ENCODE results near the gene KCNIP1. TPM values are rescaled to one million over a fixed set of nuclear protein-coding genes. Genes with fewer than 3 reads are reported as not detected.
A peak's percentile ranks its signal among the peaks of the same experiment; 100 is the strongest.
"Not testable (repeated sequence)": the region's sequence is repeated elsewhere in the genome, so short reads cannot be mapped to it uniquely, and the experiment has no call there.

The KCNIP1 gene
- polyA plus RNA-seq, 1 donor, result 2.8 TPM

DNA sequence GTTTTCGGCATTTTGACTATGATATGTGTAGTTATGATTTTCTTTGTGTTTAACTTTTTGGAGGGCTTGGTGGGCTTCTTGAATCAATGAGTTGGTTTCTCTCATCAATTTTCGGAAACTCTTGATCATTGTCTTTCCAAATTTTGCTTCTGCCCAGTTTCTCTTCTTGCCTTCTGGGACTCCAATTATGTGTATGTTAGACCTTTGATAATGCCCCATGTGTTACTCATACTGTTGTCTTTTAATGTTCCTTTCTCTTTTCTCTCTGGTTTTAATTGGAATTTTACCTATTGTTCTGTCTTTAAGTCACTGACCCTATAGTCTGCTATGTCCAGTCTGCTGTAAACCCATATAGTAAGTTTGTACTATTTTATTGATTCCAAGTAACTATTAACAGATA lies 41.5 kb downstream of the KCNIP1 start:
- Histone ChIP-seq H3K27ac (ENCODE audit: low read length) (no peak overlapping the region), H3K27me3 (ENCODE audit: control insufficient read depth, insufficient read depth, low read length) (no peaks in the 10 kb centered on the region), H3K36me3 (ENCODE audit: control insufficient read depth, insufficient read depth, low read length) (no peaks in the 10 kb centered on the region), H3K9me3 (ENCODE audit: control insufficient read depth, low read depth, low read length) (no peaks in the 10 kb centered on the region), H3K4me1 (ENCODE audit: control insufficient read depth, insufficient read depth, low read length) (no peaks in the 10 kb centered on the region), H3K4me3 (ENCODE audit: low read length) (no peak overlapping the region)
- DNase-seq, result no peak
- WGBS (ENCODE audit: insufficient coverage, low lambda C conversion rate), result 100% methylated on average over 1 of the region's 2 CpGs

DNA sequence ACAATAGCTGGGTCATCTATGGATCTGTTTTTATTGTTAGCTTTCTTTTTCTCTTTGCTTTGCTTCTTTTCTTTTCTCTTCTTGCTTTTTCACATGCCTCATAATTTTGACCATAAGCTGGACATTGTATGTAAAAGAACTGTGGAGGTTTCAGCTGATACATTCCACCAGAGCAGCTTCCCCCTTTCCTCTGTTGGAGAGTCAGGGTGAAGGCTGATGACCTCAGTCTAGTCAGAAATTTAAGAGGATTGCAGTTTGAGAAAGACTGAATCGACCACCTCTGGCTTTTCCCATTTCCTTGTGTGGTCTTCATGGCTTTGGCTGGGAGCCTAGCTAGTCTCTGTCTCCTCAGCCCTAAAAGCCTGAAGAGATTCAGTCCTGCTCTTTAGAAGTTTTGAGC lies 42.0 kb downstream of the KCNIP1 start:
- Histone ChIP-seq H3K27me3 (ENCODE audit: control insufficient read depth, insufficient read depth, low read length) (no peaks in the 10 kb centered on the region), H3K36me3 (ENCODE audit: control insufficient read depth, insufficient read depth, low read length) (no peaks in the 10 kb centered on the region), H3K9me3 (ENCODE audit: control insufficient read depth, low read depth, low read length) (no peaks in the 10 kb centered on the region), H3K4me3 (ENCODE audit: low read length) (no peak overlapping the region), H3K27ac (ENCODE audit: low read length) (no peak overlapping the region), H3K4me1 (ENCODE audit: control insufficient read depth, insufficient read depth, low read length) (no peaks in the 10 kb centered on the region)
- DNase-seq, result no peak
- WGBS (ENCODE audit: insufficient coverage, low lambda C conversion rate), result no CpG with 5 or more reads among the region's 1 CpG

DNA sequence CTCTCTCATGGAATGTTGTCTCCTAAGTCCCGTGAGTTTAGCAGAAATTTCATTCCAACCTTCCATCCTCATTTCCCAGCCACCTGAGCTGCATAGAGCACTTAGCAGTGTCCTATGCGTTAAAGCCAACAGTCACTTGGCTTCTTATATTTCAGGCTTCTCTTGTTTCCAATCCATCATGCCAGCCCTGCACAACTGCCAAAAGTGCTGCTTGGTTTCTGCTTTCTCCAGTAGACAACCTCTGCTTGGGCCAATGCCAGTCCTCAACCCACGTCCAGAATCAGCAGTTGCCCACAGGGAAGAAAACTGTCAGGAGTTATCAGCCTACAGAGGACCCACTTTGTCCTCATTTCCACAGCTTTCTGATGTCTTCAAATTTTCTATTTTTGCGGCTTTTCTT lies 42.5 kb downstream of the KCNIP1 start:
- Histone ChIP-seq H3K27me3 (ENCODE audit: control insufficient read depth, insufficient read depth, low read length) (no peaks in the 10 kb centered on the region), H3K9me3 (ENCODE audit: control insufficient read depth, low read depth, low read length) (no peaks in the 10 kb centered on the region), H3K27ac (ENCODE audit: low read length) (no peak overlapping the region), H3K4me1 (ENCODE audit: control insufficient read depth, insufficient read depth, low read length) (no peaks in the 10 kb centered on the region), H3K4me3 (ENCODE audit: low read length) (no peak overlapping the region), H3K36me3 (ENCODE audit: control insufficient read depth, insufficient read depth, low read length) (no peaks in the 10 kb centered on the region)
- 83% methylated on average over 2 of the region's 4 CpGs for WGBS (ENCODE audit: insufficient coverage, low lambda C conversion rate)
- no peak for DNase-seq

DNA sequence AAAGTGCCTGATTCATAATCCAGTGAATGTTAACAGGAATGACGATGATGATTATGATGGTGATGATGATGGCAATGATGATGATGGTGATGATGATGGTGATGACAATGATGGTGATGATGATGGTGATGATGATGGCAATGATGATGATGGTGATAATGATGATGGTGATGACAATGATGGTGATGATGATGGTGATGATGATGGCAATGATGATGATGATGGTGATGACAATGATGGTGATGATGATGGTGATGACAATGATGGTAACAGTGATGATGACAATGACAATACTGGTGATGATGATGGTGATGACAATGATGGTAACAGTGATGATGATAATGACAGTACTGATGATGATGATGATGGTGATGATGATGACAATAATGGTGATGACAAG lies 46.6 kb downstream of the KCNIP1 start:
- H3K36me3 ChIP-seq (ENCODE audit: control insufficient read depth, insufficient read depth, low read length); H3K4me3 ChIP-seq (ENCODE audit: low read length); DNase-seq; H3K9me3 ChIP-seq (ENCODE audit: control insufficient read depth, low read depth, low read length); H3K4me1 ChIP-seq (ENCODE audit: control insufficient read depth, insufficient read depth, low read length); H3K27ac ChIP-seq (ENCODE audit: low read length); H3K27me3 ChIP-seq (ENCODE audit: control insufficient read depth, insufficient read depth, low read length): not testable (repeated sequence)
- 100% methylated on average over 1 of the region's 1 CpG for WGBS (ENCODE audit: insufficient coverage, low lambda C conversion rate)

DNA sequence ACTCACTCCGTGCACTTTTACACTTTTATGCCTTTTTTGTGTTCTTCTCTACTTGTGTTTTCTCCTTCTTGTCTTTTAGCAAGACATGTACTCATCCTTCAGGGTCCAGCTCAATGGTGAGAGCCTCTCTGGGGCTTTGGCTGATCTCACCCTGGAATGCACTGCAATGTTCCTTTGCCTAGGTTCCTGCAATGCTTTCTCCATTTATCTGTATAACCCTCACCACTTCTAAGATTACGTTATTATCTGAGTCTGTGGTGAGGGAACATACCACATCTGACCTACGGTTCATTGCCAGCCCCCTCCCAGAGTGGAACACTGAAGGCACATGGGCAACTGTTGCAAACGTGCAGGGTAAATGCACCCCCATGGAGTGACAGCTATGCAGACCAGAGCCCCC lies 47.3 kb downstream of the KCNIP1 start:
- Histone ChIP-seq H3K36me3 (ENCODE audit: control insufficient read depth, insufficient read depth, low read length) (no peaks in the 10 kb centered on the region), H3K4me3 (ENCODE audit: low read length) (no peak overlapping the region), H3K27ac (ENCODE audit: low read length) (no peak overlapping the region), H3K9me3 (ENCODE audit: control insufficient read depth, low read depth, low read length) (no peaks in the 10 kb centered on the region), H3K4me1 (ENCODE audit: control insufficient read depth, insufficient read depth, low read length) (peaks cover 9% of the 10 kb centered on the region), H3K27me3 (ENCODE audit: control insufficient read depth, insufficient read depth, low read length) (no peaks in the 10 kb centered on the region)
- WGBS (ENCODE audit: insufficient coverage, low lambda C conversion rate), result no CpG with 5 or more reads among the region's 4 CpGs
- DNase-seq, result no peak

DNA sequence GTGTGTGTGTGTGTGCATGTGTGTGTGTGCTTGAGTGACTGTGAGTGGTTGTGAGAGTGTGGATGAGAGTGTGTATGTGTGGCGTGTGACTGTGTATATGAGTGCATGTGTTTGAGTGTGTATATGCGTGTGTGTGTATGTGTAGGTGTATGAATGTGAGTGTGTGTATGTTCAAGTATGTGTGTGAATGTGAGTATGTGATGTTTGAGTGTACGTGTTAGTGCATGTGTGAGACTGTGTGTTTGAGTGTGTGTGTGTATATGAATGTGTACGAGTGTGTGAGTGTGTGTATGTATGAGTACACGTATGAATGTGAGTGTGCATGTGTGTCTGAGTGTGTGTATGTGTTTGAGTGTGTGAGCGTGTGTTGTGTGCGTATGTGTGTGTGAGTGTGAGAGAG lies 47.8 kb downstream of the KCNIP1 start:
- Histone ChIP-seq H3K9me3 (ENCODE audit: control insufficient read depth, low read depth, low read length) (no peaks in the 10 kb centered on the region), H3K4me3 (ENCODE audit: low read length) (no peak overlapping the region), H3K27ac (ENCODE audit: low read length) (no peak overlapping the region), H3K4me1 (ENCODE audit: control insufficient read depth, insufficient read depth, low read length) (peaks cover 9% of the 10 kb centered on the region), H3K27me3 (ENCODE audit: control insufficient read depth, insufficient read depth, low read length) (peaks cover 2% of the 10 kb centered on the region), H3K36me3 (ENCODE audit: control insufficient read depth, insufficient read depth, low read length) (no peaks in the 10 kb centered on the region)
- DNase-seq, result no peak
- 100% methylated on average over 2 of the region's 7 CpGs for WGBS (ENCODE audit: insufficient coverage, low lambda C conversion rate)

DNA sequence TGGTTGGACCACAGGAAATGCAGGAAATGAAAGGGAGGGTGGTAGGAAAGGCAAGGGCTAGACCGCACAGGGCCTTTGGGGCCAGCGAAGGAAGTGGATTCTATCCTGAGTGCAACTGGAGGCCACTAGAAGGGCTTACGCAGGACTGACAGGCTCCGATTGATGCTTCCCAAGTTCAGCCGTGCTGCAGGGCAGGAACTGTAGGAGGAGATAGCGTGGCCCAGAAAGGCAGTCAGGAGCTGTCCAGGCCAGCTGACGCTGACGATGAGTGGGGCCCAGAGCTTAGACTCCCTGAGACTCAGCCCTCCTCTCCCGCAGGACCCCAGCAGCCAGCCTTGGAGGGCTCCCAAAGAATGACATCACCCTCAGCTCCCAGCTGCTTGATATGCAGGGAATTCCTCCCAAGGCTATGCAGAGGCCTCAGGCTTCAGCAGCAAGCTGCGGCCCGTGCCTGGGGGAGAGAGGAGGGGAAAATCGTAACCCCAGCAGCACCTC lies 48.8 kb downstream of the KCNIP1 start:
- no peak overlapping the region for H3K4me3 ChIP-seq (ENCODE audit: low read length)
- WGBS (ENCODE audit: insufficient coverage, low lambda C conversion rate), result no CpG with 5 or more reads among the region's 12 CpGs
- no peaks in the 10 kb centered on the region for H3K9me3 ChIP-seq (ENCODE audit: control insufficient read depth, low read depth, low read length)
- peaks cover 9% of the 10 kb centered on the region for H3K4me1 ChIP-seq (ENCODE audit: control insufficient read depth, insufficient read depth, low read length)
- peak overlapping the region; percentile 55 for H3K27ac ChIP-seq (ENCODE audit: low read length)
- H3K36me3 ChIP-seq (ENCODE audit: control insufficient read depth, insufficient read depth, low read length), result no peaks in the 10 kb centered on the region
- peaks cover 2% of the 10 kb centered on the region for H3K27me3 ChIP-seq (ENCODE audit: control insufficient read depth, insufficient read depth, low read length)
- peak; percentile 81 to 84 for DNase-seq

DNA sequence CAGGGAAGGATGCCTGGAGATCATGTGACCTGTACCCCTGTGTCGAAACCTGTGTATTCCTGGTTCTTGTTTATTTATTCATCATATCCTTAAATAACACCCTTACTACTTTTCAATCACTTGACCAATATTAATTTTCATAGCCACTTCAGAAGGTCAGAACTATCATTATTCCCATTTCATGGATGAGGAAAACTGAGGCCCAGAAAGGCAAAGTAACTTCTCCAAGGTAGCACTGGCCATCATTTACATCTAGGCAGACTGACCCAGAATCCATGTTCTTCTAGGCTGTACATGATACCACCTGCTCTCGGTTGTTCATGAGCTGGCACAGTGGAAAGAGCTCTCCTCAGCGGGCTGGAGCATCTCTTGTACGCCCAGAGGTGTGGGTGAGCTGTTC lies 49.4 kb downstream of the KCNIP1 start:
- DNase-seq, result no peak
- H3K27ac ChIP-seq (ENCODE audit: low read length), result peak overlapping the region; percentile 44
- H3K4me3 ChIP-seq (ENCODE audit: low read length), result no peak overlapping the region
- no CpG with 5 or more reads among the region's 4 CpGs for WGBS (ENCODE audit: insufficient coverage, low lambda C conversion rate)
- no peaks in the 10 kb centered on the region for H3K36me3 ChIP-seq (ENCODE audit: control insufficient read depth, insufficient read depth, low read length)
- peaks cover 2% of the 10 kb centered on the region for H3K27me3 ChIP-seq (ENCODE audit: control insufficient read depth, insufficient read depth, low read length)
- no peaks in the 10 kb centered on the region for H3K9me3 ChIP-seq (ENCODE audit: control insufficient read depth, low read depth, low read length)
- H3K4me1 ChIP-seq (ENCODE audit: control insufficient read depth, insufficient read depth, low read length), result peaks cover 9% of the 10 kb centered on the region

DNA sequence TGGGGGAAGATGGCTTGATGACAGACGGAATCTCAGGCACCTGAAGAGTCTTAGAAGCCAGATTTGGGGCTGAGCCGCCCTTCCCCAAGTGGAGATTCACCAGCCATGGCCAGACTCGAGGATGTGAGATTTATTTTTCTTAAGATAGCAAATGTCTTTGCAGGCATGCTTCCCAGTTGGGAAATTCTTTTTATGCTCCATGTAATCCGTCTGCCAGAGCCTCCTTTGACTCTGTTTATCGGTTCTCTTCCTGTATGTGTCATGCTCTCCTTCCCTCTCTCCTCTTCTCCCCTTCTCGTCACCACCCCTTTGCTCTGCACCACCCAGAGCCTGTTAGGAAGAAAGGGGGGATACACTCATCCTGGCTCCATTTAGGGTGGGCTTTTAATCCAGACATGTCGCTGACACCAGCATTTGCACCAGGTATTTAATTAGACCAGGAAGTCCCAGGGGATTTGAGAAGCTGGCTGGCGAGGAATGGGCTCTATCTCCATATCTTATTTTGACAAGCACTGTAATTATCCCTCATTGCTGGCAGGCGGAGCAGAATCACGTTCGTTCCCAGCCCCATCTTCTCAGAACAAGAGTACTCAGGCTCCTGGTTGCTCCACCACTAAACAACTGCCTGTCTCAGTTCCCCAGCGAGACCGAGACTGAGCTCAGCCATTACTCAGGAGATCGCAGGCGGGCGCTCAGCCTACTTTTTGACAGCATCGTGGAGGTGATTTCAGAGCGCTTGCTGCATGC lies 50.9 kb downstream of the KCNIP1 start:
- H3K4me3 ChIP-seq (ENCODE audit: low read length), result no peak overlapping the region
- peak overlapping the region; percentile 4 for H3K27ac ChIP-seq (ENCODE audit: low read length)
- peaks cover 2% of the 10 kb centered on the region for H3K27me3 ChIP-seq (ENCODE audit: control insufficient read depth, insufficient read depth, low read length)
- H3K4me1 ChIP-seq (ENCODE audit: control insufficient read depth, insufficient read depth, low read length), result peaks cover 9% of the 10 kb centered on the region
- 75% methylated on average over 2 of the region's 18 CpGs for WGBS (ENCODE audit: insufficient coverage, low lambda C conversion rate)
- no peaks in the 10 kb centered on the region for H3K9me3 ChIP-seq (ENCODE audit: control insufficient read depth, low read depth, low read length)
- no peaks in the 10 kb centered on the region for H3K36me3 ChIP-seq (ENCODE audit: control insufficient read depth, insufficient read depth, low read length)
- DNase-seq, result peak; percentile 13 to 39

DNA sequence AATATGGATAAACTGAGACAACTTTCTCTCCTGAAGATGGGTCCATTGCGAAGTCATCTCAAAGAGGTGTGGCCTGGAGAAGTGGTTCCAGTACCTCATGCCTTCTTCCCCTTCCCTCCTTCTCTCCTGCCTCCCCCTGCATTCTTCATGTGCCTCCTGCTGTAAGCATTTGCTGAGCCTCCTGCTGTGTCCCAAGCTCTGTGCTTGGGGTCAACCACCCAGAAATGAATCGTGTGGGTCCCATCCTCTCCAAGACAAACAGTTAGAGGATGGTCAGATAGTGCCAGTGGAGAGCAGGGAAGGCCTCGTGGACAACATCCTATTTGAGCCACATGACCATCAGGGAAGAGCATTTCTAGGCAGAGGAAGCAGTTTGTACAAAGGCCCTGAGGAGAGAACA lies 53.5 kb downstream of the KCNIP1 start:
- DNase-seq, result no peak
- no peak overlapping the region for H3K27ac ChIP-seq (ENCODE audit: low read length)
- H3K4me3 ChIP-seq (ENCODE audit: low read length), result no peak overlapping the region
- no peaks in the 10 kb centered on the region for H3K9me3 ChIP-seq (ENCODE audit: control insufficient read depth, low read depth, low read length)
- WGBS (ENCODE audit: insufficient coverage, low lambda C conversion rate), result no CpG with 5 or more reads among the region's 3 CpGs
- no peaks in the 10 kb centered on the region for H3K36me3 ChIP-seq (ENCODE audit: control insufficient read depth, insufficient read depth, low read length)
- peaks cover 2% of the 10 kb centered on the region for H3K27me3 ChIP-seq (ENCODE audit: control insufficient read depth, insufficient read depth, low read length)
- peaks cover 6% of the 10 kb centered on the region for H3K4me1 ChIP-seq (ENCODE audit: control insufficient read depth, insufficient read depth, low read length)

DNA sequence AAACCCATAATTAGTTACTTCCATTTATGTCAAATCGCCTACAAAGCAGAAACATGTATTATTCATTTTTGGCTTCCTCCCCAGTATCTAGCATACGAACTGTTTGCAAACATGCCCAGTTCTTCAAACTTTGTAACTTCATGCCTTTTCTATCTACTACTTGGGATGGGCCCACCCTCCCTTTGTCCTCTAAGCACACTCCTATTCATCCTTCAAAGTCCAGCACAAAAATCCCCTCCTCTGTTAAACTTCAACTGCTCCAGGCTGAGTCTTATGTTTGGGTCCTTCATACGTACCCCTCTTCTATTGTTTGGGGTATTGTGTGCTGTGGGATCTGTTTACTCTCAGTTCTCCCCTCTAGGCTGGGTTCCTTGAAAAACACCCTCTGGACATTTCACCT lies 55.5 kb downstream of the KCNIP1 start:
- no peaks in the 10 kb centered on the region for H3K9me3 ChIP-seq (ENCODE audit: control insufficient read depth, low read depth, low read length)
- DNase-seq, result no peak
- peaks cover 3% of the 10 kb centered on the region for H3K4me1 ChIP-seq (ENCODE audit: control insufficient read depth, insufficient read depth, low read length)
- no peak overlapping the region for H3K4me3 ChIP-seq (ENCODE audit: low read length)
- peaks cover 2% of the 10 kb centered on the region for H3K27me3 ChIP-seq (ENCODE audit: control insufficient read depth, insufficient read depth, low read length)
- no CpG with 5 or more reads among the region's 3 CpGs for WGBS (ENCODE audit: insufficient coverage, low lambda C conversion rate)
- no peak overlapping the region for H3K27ac ChIP-seq (ENCODE audit: low read length)
- no peaks in the 10 kb centered on the region for H3K36me3 ChIP-seq (ENCODE audit: control insufficient read depth, insufficient read depth, low read length)
